NCI-H1930 (cell line): ENCODE results near the gene FOXP1.

ENCODE experiments used
- DNase-seq, 2 experiments: peaks; one replicate each; lab custom pipeline; 2025; lab: John Stamatoyannopoulos, UW

Gene FOXP1

DNA sequence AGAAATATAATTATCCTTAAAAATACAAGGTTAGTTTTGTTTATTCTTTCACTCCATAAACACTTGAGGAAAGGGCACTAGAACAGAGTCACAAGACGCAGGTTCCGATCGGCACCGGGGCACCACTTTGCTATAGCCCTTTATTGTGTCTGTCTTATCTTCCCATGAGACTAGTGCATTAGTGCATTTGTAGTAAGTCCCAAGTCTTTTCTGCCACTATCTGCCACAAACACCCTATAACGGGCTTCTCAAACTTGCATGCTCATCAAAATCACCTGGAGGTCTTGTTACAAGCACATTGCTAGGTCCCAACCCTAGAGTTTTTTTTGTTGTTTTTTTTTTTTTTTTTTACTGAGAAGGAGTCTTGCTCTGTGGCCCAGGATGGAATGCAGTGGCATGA lies 213.1 kb downstream of the FOXP1 start:
- no peak for DNase-seq

DNA sequence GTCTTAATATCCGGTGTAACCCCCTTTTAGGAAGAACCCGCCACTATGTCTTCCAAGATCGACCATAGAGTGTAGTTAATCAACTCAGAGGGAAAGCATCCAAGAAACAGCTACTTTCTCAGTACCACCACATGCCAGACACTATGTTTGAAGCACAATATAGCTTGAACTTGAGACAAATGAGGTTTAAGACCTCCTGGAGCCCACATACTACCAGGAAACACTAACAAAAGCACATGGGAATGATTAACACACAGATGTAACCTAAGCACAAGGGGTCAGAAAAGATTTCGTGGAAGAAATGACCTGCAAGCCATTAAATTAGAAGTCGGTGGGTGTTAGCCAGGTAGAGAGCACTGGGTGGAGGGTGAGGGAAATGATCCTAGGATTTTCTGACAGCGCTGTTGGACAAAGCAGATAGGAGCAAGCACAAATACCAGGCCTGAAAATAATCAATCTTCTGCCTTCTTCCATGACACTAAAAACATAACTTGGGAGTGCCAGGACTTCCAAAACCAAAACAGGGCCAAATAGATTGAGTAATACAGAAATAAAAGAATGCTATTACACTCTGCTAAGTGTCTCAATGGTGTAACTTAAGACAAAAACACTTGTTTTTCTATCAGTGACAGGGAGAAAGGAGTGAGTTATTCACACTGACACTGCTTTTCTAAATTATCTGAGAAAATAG lies 213.7 kb downstream of the FOXP1 start:
- DNase-seq = no peak

DNA sequence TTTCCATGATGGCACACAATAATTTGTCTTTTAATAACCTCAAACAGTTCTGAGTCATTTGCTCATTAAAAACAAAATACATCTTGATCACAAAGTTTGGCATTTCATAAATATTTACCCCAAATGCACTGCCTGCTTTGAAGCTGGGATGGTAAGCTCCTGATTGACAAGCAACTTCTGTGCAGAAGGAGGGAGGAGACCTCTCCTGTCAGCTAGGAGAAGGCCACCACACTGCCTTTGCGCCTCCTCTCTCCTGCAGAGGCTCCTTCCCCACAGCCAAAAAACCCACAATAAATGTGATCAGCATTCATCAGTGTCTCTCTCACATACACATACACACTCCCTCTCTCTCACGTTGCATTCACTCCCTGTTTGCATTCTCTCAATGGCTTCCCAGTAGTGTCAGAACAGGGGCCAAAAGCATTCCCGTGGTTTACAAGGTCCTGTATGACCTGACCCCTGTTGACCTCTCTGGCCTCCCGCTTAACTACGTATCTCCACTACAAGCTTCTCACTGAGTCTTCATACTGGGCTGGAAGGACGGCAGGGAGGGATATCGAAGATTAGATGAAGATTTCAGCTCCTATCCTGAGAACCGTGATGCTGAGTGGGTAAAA lies 216.4 kb downstream of the FOXP1 start:
- DNase-seq = no peak

DNA sequence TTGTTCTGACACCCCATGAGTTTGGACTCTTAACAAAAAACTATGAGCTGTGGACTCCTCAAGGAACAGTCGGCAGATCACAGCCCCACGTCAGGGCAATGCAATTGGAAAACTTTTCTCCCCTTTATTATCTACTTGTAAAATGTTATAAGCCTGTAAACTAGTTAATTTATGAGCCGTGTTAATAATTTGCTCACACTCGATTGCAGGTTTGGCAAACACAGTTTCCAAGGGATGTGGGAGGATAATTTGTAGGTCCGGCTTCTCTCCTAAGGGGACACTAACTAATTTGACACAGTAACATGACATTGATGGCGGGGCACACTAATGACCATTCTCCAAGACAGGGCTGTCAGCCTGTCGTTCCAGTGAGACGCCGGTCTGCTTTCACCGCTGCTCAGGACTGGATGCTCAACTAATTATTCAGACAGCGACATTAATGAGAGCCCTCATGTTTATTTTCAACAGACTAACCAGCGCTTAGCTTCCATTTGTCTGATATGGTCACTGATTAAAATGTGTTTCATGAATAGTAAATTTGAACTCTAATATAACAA lies 222.1 kb downstream of the FOXP1 start:
- DNase-seq = no peak

DNA sequence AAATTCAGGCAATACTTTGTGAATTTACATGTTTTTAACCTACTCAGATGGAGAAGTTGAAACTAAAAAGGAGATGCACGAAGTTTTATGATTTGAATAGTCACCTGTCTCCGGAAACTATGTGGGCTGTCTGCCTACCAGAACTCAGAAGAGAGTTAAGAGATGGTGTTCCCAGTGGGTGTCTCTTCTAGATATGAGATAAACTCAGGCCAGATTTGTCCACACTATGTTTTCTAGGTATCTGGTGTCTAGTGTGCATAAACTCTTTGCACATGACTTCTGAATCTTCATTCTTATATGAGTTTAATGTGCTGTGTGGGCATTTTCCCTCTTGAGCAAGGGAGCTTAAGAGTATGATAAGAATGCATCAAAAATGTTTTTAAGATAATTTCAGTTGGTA lies 222.8 kb downstream of the FOXP1 start:
- DNase-seq = no peak

DNA sequence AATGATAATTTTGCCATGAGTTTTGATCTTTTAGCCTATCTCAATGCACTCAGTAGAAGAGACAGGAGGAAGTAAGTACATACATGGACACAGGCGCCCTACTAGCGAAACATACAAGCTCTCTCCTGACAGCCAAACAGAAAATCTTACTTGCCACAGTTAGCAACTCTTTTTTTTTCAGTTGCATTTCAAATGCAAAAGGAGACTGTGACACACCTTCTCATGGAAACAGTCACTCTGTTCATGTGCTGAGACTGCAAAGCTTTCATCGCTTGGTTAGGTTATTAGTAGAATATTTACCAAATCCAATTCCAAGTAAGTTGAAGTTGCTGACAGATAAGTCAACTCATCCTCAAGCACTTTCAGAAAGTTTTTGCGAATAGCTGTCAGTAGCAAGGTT lies 223.3 kb downstream of the FOXP1 start:
- DNase-seq = no peak

DNA sequence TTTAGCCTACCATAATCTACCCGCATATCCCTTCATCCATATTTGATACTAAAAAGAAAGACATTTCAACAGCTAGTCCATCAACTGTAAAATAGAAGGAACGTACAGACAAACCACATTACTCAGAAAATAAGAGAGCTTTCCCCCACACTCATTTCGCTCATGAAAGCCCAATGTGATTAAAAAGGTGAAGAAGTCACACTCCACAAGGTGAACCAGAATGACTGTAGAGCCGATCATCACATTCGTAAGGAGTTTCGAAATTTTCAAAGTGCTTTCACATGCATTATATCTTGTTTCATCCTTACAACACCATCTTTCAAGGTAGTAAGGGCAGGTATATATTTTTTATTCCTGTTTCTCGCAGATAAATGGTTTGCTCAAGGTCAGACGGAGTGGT lies 225.3 kb downstream of the FOXP1 start:
- no peak for DNase-seq

DNA sequence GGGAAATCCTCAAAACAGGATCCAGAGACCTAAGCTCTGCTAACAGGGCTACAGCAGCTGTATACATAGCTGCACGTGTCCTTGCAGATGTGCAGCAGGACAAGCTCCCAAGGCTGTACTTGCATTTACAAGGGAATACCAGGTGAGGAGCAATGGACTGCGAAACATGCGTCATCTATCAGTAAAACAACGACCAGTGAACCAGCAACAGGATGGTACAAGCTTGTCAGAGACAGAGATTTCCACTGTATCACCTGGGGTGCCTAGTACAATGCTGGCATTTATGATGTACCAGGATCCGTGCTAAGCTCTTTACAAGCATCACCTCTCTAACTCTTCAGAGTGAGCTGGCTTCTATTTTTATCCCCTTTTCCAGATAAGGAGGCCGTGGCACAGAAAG lies 227.3 kb downstream of the FOXP1 start:
- DNase-seq = no peak

DNA sequence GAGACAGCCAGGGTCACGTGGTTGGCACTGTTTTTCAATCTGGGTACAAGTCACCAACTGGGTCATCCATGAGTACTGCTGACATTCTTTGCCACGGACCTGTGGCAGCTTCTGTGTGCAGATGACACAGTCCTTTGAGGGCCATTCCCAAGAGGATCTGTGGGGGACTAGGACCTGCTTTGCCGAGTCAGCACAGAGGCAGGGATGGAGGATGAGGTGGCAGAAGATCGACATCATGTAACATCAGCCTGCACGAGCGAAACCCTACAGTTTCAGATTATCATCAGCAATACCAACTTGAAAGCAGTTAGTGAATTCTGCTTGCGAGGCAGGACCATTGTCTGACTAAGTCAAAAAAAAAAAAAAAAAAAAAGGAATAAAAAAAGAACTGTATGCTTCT lies 227.7 kb downstream of the FOXP1 start:
- no peak for DNase-seq

DNA sequence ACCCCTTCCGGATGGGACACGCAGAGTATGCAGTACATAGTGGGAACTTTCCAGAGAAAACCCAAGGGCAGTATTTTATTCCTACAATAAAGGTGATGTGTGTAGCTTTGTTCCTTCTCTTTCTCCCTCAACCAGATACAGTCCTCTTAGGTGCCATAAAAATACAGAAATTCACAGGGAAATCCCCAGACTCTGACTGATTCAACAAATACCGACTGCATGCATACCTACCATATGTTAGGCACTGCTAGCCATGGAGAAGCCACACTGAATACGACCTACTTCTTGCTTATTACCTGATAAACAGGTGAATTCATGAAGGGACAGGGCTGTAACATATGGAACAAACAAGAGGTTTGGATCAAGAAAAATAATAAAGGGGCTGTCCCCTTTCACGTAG lies 228.5 kb downstream of the FOXP1 start:
- DNase-seq = no peak

DNA sequence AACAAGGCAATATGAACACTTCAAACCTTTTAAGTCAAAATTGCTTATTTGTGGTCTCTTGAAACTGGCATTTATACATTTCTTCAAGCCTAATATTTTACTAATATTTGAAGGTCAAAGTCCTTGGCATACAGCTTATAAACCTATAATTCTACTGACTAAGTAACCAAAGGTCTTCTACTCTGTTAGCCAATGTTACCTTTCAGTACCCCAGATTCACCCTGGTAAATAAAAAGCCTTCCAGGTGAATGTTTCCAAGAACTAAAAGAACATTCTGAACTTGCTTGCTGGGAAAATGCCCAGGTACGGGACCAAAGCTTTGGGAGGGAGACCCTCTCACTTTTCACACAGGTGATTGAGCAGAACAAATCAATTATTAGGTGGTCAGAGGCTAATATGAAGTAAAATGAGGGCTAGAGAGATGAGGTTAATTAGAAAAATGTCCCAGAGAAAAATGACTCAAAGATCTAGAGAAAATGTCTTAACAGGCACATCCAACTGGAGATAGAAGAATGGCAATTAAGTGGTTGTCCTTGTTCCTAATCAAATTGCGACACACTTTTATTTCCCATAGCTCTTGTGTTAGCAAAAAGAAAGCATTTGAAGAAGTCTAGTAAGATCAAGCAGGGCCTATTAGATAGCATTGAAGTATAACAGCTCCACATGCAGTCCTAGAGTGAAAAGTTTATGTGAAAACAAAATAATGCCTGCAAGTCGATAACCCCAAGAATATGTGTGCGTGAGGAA lies 232.0 kb downstream of the FOXP1 start:
- no peak for DNase-seq

DNA sequence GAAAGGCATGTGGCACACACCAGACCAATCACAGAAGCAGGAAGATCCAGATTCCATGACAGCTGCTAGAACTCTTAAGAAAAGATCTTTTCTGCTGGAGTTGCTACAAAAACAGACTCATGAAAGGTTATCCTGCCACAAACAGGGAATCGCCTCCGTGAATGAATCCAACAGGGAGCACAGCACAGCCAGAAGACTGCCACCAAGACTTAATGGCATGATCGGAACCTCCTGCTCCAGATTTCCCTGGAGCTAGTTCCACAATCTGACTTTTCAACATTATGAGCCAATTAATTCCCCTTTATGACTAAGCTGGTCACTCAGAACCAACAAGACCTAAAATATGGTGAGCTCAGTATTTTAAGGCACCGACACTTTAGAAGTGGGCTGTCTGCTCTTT lies 232.5 kb downstream of the FOXP1 start:
- DNase-seq = no peak

DNA sequence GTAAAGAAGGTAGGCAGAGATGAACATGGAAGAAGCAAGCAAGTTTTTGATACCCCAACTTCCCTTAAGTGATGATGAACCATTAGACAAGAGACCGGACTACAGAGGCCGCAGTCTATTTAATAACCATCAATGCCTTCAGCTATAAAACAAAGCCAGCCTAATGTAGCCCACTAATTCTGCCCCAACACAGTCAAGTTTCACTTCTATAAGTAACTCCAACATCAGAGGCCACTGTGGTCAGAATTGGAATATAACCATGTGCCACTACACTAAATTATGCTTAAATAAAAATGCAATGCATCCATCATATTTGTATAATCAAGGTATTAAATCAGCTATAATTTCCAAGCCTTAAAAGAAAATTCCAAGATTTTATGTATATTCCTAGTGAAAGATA lies 234.7 kb downstream of the FOXP1 start:
- DNase-seq = no peak

DNA sequence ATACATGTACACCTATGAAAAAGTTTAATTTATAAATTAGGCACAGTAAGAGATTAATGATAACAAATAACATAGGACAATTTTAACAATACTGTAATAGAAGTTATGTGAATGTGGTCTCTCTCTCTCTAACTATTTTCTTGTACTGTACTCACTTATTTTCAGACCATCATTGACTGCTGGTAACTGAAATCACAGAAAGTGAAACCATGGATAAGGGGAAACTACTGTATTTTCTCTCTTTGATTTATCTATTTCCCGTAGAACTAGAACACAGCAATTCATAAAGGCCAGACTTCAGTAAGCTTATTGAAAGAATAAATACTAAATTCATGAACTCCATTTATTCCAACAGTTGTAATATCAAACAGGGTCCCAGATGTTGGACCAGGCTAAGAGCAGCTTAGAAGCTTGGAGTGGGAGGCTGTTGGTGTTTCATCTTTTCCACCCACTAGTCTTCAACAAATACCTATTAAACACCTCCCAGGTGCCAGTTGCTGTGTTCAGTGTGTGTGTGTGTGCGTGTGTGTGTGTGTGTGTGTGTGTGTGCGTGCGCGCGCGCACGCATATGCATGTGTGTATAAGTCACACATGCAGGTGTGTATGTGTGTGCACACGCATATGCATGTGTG lies 235.4 kb downstream of the FOXP1 start:
- DNase-seq = no peak

DNA sequence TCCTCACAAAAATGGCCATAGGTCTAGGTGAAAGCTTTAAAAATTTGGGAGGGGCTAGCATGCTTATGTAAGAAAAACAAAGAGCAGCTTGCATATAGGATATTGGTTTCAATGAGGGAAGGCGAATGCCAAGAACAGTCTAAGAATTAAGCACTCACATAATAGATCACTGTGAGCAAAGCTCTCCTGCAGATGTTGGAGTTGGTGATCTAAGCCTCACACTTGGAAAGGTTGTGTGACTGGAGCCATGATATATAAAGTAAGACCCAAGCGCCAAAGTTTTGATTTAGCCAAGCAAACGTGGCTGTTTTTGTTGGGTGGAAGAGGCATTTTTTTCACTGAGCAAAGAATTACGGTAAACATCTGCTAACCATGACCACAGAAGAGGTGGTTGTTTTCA lies 237.5 kb downstream of the FOXP1 start:
- DNase-seq = no peak

DNA sequence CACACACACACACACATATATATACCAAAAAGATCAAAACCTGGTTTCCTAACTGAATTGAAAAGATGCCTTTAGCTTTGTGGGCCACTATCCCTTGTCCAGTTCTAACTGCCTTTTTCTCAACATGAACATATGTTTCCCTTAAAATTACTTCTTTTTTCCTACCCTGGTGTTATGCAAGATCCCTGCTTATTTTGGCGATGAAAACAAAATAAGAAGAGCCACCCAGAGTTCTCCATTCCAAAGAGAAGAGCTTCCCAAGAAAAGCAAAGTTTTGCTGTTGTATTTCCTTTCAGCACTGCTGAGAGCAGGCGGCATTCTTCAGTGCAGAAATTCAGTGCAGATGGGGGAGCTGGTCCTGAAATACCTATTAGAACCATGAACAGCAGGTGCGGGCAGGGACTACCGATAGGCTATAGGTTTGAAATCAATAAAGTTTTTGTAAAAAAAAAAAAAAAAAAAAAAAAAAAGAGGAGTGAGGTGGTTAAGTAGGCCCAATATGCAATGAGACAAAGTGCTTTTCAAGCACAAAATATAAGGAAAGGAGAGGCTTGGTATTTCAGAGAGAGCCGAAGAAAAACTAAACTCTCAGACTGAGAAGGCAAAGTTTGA lies 238.0 kb downstream of the FOXP1 start:
- no peak for DNase-seq

DNA sequence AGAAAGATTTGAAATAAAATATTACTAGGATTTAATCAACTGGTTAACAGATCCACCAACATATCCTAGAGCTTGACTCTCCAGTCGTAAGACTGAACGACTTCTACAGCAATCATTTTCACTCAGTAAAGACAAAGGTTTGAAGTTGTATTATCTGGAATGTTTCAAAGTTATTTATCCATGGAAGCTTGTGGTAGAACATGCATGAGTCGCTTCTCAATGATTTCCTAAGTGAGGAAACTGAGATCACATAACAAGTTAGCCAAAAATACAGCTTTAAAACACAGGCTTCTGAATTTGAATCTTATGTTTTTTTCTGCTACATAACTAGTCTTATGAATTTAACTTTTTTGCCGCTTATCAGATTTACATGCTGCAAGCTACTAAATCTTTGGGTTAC lies 241.8 kb downstream of the FOXP1 start:
- DNase-seq = no peak

DNA sequence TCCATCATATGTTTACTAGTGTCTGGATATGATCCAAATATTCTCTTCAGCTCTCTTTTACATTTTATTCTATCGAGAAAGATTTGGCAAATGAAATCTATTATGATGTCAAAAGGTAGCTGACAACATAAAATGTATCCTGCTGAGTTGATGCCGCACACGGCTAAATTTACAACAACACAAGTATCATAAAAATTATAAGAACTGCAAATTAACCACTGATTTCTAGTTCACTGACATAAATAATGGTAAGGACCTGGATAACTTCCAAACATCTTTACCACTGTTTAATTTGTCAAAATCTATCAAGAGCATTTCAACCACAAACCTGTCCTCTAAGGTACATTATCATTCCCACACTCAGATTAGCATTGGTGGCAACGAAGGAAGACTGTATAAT lies 244.5 kb downstream of the FOXP1 start:
- DNase-seq = no peak

DNA sequence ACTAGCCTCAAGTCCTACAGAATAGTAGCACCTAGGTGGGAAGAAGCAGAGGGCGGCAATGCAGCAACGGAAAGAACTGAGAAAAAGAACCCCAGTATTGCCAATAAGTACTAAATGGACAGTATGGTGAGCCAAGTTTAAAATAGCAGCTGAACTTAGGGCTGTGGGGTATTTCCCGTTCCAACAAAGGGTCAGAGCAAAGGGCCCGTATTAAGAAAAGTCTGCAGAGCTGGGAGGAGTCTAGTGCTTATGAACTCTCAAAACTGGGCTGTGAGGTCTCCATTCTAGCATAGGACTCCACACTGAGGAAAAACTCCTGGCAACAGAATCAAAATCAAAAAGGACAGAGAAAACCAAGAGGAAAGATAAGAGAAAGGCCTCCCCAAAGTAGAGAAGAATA lies 250.7 kb downstream of the FOXP1 start:
- DNase-seq = no peak

DNA sequence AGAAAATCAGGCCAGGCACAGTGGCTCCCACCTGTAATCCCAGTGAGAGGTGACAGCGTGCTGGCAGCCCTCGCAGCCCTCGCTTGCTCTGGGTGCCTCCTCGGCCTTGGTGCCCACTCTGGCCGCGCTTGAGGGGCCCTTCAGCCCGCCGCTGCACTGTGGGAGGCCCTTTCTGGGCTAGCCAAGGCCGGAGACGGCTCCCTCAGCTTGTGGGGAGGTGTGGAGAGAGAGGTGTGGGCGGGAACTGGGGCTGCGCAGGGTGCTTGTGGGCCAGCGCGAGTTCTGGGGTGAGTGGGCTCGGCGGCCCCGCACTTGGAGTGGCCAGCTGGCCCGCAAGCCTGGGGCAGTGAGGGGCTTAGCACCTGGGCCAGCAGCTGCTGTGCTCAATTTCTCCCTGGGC lies 252.6 kb downstream of the FOXP1 start:
- no peak for DNase-seq

DNA sequence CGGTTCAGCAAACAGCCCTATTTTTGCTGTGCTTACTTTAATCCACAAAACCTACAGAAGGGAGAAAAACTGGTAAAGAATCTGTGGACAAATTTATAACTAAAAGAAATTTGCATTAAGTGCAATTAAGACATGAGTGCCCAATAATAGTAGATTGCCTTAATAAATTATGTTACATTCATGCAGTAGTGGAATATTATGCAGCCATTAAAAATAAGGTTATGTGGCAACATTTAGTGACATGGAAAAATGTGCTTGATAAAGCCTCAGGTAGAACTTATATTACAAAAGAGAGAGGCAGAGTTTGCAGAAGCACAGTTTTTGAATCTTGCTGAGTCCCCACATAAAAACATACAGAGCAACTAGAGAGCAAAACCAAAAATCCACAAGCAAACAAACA lies 253.0 kb downstream of the FOXP1 start:
- DNase-seq = no peak

DNA sequence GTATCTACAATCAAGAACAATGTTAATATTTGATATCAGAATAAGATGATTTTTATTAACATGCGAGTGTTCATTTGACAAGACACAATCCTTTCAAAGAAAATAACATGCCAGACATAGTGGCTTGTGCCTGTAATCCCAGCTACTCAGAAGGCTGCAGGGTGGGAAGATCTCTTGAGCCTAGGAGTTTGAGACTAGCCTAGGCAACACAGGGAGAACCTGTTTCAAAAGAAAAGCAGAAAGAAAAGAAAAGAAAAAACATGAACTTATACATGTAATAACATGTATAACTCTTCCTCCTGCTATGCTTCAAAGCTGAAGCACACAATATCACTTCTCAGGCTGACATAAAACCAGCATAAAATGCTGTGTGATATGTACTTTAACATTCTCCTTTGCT lies 253.7 kb downstream of the FOXP1 start:
- no peak for DNase-seq
